WTC11 (cell line): ENCODE measurements around the gene CHPF.

ENCODE experiments used
- TCF7 ChIP-seq: sonication (generic); formaldehyde crosslinking; IDR thresholded peaks from 2 replicates; pipeline ENCODE4 v1.8.0; 2022; ENCODE audit warnings: mild to moderate bottlenecking, low read depth, missing genetic modification reagents, moderate library complexity
- TF ChIP-seq, protein P1 (sequence below): fragments of 200-600 bp; IDR thresholded peaks from 2 replicates; pipeline ENCODE4 v1.8.0; 2022; ENCODE audit warnings: antibody characterized with exemption
- TF ChIP-seq, protein P2 (sequence below): sonication (generic); formaldehyde crosslinking; IDR thresholded peaks from 2 replicates; pipeline ENCODE4 v1.8.1; 2022; ENCODE audit warnings: mild to moderate bottlenecking, moderate library complexity, missing genetic modification reagents
- TF ChIP-seq, protein P3 (sequence below): fragments of 250-450 bp; sonication (Bioruptor Pico); IDR thresholded peaks from 2 replicates; pipeline ENCODE4 v2.1.2; 2022; ENCODE audit warnings: mild to moderate bottlenecking, moderate library complexity

DNA sequence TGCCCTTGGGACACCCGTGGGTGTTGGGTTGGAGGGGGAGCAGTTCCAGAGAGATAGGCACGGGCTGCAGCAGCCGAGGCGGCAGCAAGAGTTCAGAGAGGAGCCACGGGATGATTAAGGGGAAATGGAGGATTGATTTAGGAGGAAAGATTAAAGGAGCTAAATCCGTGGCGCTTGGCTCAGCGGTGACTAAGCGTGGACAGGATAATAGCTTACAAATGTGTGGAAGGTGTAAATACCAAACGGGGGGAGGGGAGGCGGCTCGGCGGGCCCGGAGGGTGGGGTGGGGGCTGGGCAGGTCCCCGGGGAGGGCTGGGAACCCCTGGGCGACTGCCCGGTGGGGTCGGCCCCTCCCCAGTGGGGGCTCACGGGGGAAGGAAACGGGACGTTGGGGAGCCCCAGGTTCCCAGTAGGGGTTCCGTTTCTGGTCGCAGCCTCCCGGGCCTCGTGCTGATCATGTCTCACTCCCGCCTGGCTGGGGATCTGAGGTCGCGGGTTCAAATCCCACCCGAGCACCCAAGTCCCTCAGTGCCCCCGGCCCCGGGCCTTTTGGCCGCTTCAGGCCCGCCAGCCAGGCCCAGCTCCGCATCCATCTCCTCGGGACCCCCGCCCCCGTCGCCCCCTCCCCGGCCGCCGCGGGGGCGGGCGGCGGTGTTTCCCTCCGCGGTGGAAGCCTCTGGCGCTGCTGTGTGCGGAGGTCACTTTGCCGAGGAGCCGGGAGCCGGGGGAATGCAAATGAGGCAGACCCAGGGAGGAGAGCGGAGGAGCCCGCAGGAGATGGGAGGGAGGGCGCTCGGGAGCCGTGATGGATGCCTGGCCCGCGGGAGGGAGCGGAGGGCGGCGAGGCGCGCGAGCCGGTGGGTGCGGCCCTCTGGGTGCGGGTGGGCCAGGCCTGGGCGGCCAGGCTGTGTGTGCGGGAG lies 21.2 kb downstream of the CHPF start:
- TF ChIP-seq, protein P1, sequence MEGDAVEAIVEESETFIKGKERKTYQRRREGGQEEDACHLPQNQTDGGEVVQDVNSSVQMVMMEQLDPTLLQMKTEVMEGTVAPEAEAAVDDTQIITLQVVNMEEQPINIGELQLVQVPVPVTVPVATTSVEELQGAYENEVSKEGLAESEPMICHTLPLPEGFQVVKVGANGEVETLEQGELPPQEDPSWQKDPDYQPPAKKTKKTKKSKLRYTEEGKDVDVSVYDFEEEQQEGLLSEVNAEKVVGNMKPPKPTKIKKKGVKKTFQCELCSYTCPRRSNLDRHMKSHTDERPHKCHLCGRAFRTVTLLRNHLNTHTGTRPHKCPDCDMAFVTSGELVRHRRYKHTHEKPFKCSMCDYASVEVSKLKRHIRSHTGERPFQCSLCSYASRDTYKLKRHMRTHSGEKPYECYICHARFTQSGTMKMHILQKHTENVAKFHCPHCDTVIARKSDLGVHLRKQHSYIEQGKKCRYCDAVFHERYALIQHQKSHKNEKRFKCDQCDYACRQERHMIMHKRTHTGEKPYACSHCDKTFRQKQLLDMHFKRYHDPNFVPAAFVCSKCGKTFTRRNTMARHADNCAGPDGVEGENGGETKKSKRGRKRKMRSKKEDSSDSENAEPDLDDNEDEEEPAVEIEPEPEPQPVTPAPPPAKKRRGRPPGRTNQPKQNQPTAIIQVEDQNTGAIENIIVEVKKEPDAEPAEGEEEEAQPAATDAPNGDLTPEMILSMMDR, result no peak
- TF ChIP-seq, protein P2, sequence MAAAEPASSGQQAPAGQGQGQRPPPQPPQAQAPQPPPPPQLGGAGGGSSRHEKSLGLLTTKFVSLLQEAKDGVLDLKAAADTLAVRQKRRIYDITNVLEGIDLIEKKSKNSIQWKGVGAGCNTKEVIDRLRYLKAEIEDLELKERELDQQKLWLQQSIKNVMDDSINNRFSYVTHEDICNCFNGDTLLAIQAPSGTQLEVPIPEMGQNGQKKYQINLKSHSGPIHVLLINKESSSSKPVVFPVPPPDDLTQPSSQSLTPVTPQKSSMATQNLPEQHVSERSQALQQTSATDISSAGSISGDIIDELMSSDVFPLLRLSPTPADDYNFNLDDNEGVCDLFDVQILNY (CRISPR knock-in tag), result no peak
- TF ChIP-seq, protein P3, sequence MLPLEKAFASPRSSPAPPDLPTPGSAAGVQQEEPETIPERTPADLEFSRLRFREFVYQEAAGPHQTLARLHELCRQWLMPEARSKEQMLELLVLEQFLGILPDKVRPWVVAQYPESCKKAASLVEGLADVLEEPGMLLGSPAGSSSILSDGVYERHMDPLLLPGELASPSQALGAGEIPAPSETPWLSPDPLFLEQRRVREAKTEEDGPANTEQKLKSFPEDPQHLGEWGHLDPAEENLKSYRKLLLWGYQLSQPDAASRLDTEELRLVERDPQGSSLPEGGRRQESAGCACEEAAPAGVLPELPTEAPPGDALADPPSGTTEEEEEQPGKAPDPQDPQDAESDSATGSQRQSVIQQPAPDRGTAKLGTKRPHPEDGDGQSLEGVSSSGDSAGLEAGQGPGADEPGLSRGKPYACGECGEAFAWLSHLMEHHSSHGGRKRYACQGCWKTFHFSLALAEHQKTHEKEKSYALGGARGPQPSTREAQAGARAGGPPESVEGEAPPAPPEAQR (CRISPR knock-in tag), result no peak
- no peak for TF ChIP-seq TCF7 (CRISPR knock-in tag)
